HepG2 (cell line): ENCODE measurements around the gene SMAD6. TPM values are rescaled to one million over a fixed set of nuclear protein-coding genes. Genes with fewer than 3 reads are reported as not detected.

Experiments used
- ATAC-seq: fragments of 200-7000 bp; cut with Tn5 transposase; 3 replicates; pipeline ENCODE4 v1.9.1; 2020; ENCODE audit warnings: mild to moderate bottlenecking, moderate library complexity
- BruUV-seq: library from RNA; stranded (reverse); fragments of 400-500 nt; replicated peaks from 2 replicates; lab custom pipeline; 2021; lab: Mats Ljungman, UMichigan
- CTCF ChIA-PET: fragments of 300-600 bp; formaldehyde crosslinking; extraction: SDS; loops from one replicate; lab custom pipeline; 2021; ENCODE audit warnings: low total read pairs, inconsistent platforms, low intra/inter-chr PET ratio; lab: Yijun Ruan, JAX
- POLR2A ChIA-PET: fragments of 350-600 bp; sonication (Branson Sonifier 250); formaldehyde crosslinking; loops from one replicate; lab custom pipeline; 2020; ENCODE audit warnings: antibody characterized with exemption, inconsistent platforms; lab: Yijun Ruan, JAX
- DNase-seq: peaks from one replicate; pipeline ENCODE4 v3.0.0-alpha.2; 2015; ENCODE audit warnings: low spot score
- FAIRE-seq: peaks from 3 replicates; lab custom pipeline; 2011; peaks lifted over from hg19 to GRCh38; lab: Jason Lieb, UNC
- H2AFZ ChIP-seq: one replicate; pipeline ENCODE4 v1.6.1; 2011; ENCODE audit warnings: low read length, inconsistent platforms
- H3K27ac ChIP-seq: fragments of 300-600 bp; 3 replicates; pipeline ENCODE4 v1.8.0; 2011; ENCODE audit warnings: mixed run types, mild to moderate bottlenecking, mixed read lengths, low read length, inconsistent platforms; ENCODE audit not compliant: insufficient read depth; ENCODE audit errors: extremely low read length
- H3K27me3 ChIP-seq, 2 experiments: fragments of 200-600 bp in 1 of 2; 2 replicates in 1 of 2; 3 replicates in 1 of 2; pipeline versions ENCODE4 v1.6.0 to v1.8.0; 2011; ENCODE audit warnings: low read length in 2 of 2, mild to moderate bottlenecking in 2 of 2, moderate library complexity in 2 of 2, inconsistent platforms in 1 of 2; ENCODE audit not compliant: insufficient read depth in 2 of 2, control insufficient read depth in 1 of 2
- H3K36me3 ChIP-seq, 2 experiments: fragments of 200-600 bp in 1 of 2; replicated peaks in 1 of 2; 2 replicates in 1 of 2; 3 replicates in 1 of 2; pipeline versions ENCODE4 v1.5.1 to v1.8.0; 2011; ENCODE audit warnings: low read length in 2 of 2, inconsistent platforms in 1 of 2; ENCODE audit not compliant: insufficient read depth in 2 of 2, control insufficient read depth in 1 of 2
- H3K4me1 ChIP-seq: 2 replicates; pipeline ENCODE4 v1.5.1; 2012; ENCODE audit warnings: low read length, inconsistent platforms; ENCODE audit not compliant: insufficient read depth
- H3K4me2 ChIP-seq: 2 replicates; pipeline ENCODE4 v1.6.0; 2011; ENCODE audit warnings: low read depth, low read length, inconsistent platforms
- H3K4me3 ChIP-seq, 3 experiments: fragments of 200-600 bp in 1 of 3; sonication (generic), shearing (Covaris generic) in 1 of 3; replicated peaks in 1 of 3; 2 replicates each; pipeline ENCODE4 v1.5.1; 2011 to 2016; ENCODE audit warnings: low read length in 3 of 3, inconsistent platforms in 2 of 3, low read depth in 2 of 3, mild to moderate bottlenecking in 2 of 3, control low read depth in 1 of 3, mixed read lengths in 1 of 3; ENCODE audit not compliant: insufficient read depth in 1 of 3
- H3K79me2 ChIP-seq: one replicate; pipeline ENCODE4 v1.6.1; 2011; ENCODE audit warnings: low read length, inconsistent platforms; ENCODE audit not compliant: insufficient read depth
- H3K9ac ChIP-seq: 2 replicates; pipeline ENCODE4 v1.6.0; 2011; ENCODE audit warnings: mild to moderate bottlenecking, low read depth, low read length, inconsistent platforms; ENCODE audit not compliant: insufficient read depth
- H3K9me3 ChIP-seq: 2 replicates; pipeline ENCODE4 v1.5.1; 2012; ENCODE audit warnings: mild to moderate bottlenecking, low read length
- H4K20me1 ChIP-seq: 2 replicates; pipeline ENCODE4 v1.6.0; 2011; ENCODE audit warnings: inconsistent platforms, mild to moderate bottlenecking, low read length, moderate library complexity; ENCODE audit not compliant: insufficient read depth
- KLF9 ChIP-seq: IDR thresholded peaks from 2 replicates; pipeline ENCODE4 v1.6.1; 2016; ENCODE audit warnings: low read depth
- NFATC3 ChIP-seq: sonication (generic); formaldehyde crosslinking; IDR thresholded peaks from 2 replicates; pipeline ENCODE4 v1.5.1; 2020; ENCODE audit warnings: mild to moderate bottlenecking, missing genetic modification reagents
- REPIN1 ChIP-seq: sonication (generic); formaldehyde crosslinking; IDR thresholded peaks from 2 replicates; pipeline ENCODE4 v1.8.0; 2022; ENCODE audit warnings: missing genetic modification reagents, low read depth, mild to moderate bottlenecking, borderline replicate concordance
- SIN3A ChIP-seq: IDR thresholded peaks from 2 replicates; pipeline ENCODE4 v1.6.1; 2011; ENCODE audit warnings: low read depth, mild to moderate bottlenecking, control low read depth, low read length, borderline replicate concordance
- SSRP1 ChIP-seq: IDR thresholded peaks from 2 replicates; pipeline ENCODE4 v1.6.1; 2016; ENCODE audit warnings: control low read depth
- TOPORS ChIP-seq: sonication (generic); formaldehyde crosslinking; IDR thresholded peaks from 2 replicates; pipeline ENCODE4 v1.8.0; 2023; ENCODE audit warnings: mild to moderate bottlenecking, missing genetic modification reagents
- XBP1 ChIP-seq: sonication (generic); formaldehyde crosslinking; IDR thresholded peaks from 2 replicates; pipeline ENCODE4 v1.5.0; 2020; ENCODE audit warnings: missing genetic modification reagents
- ZBTB43 ChIP-seq: sonication (generic); formaldehyde crosslinking; conservative IDR thresholded peaks from 2 replicates; pipeline ENCODE4 v1.4.0; 2020; ENCODE audit warnings: missing genetic modification reagents
- ZNF17 ChIP-seq: sonication (generic); formaldehyde crosslinking; IDR thresholded peaks from 2 replicates; pipeline ENCODE4 v1.5.0; 2020; ENCODE audit warnings: mild to moderate bottlenecking, missing genetic modification reagents
- ZNF235 ChIP-seq: sonication (generic); formaldehyde crosslinking; IDR thresholded peaks from 2 replicates; pipeline ENCODE4 v1.8.1; 2023; ENCODE audit warnings: mild to moderate bottlenecking, missing genetic modification reagents, borderline replicate concordance
- WGBS: methylation state at CpG from one replicate; pipeline ENCODE4 v1.1.6; 2017; ENCODE audit warnings: low lambda C conversion rate; 5-methylcytosine and 5-hydroxymethylcytosine counted together
- in situ Hi-C: cut with HindIII; loops from 2 replicates; pipeline ENCODE4 v1.10.0; 2017; ENCODE audit warnings: low pct_unique_long_range_greater_than_20kb; ENCODE audit not compliant: extremely low pct_ligation_motif_present
- intact Hi-C: fragments of 100-400 bp; cut with micrococcal nuclease; formaldehyde crosslinking; loops from one replicate; pipeline ENCODE4 v1.10.0; 2022; ENCODE audit not compliant: unreplicated experiment
- polyA plus RNA-seq, 8 experiments: library from polyadenylated mRNA; depleted of rRNA in 3 of 8; stranded (reverse) in 7 of 8; unstranded in 1 of 8; fragments of >200 nt; fragmentation: Illumina TruSeq in 4 of 8; extraction: Trizol in 4 of 8; gene quantifications; 2 replicates each; pipeline versions ENCODE4 v1.2.1 to v1.2.3, GENCODE V29; 2011 to 2016; ENCODE audit warnings: low read depth in 4 of 8, missing spikeins in 1 of 8, mixed read lengths in 1 of 8; ENCODE audit not compliant: insufficient read depth in 1 of 8
- total RNA-seq, 5 experiments: library from RNA; depleted of rRNA; stranded (reverse); fragments of >200 nt; fragmentation: Illumina TruSeq; extraction: Trizol; gene quantifications; 2 replicates each; pipeline ENCODE4 v1.2.3, GENCODE V29; 2016; ENCODE audit warnings: low read depth in 1 of 5
- TF ChIP-seq, protein P1 (sequence below): sonication (generic); formaldehyde crosslinking; IDR thresholded peaks from 2 replicates; pipeline ENCODE4 v1.8.1; 2023; ENCODE audit warnings: mild to moderate bottlenecking, missing genetic modification reagents

SMAD6 gene
- total and polyA plus RNA-seq, 2 of the 13 experiments (the other 11 are each of a cell fraction or from before 2014, with no cell fraction given): 3.3 to 4.4 TPM

GRCh38 chr15:66761726-66762595 is 59.9 kb downstream of the SMAD6 start:
- H3K36me3 ChIP-seq: no peaks in the 10 kb centered on the region
- ATAC-seq (no peak), DNase-seq (no peak), FAIRE-seq (no peak)
- no peaks in the 10 kb centered on the region for H3K79me2 ChIP-seq
- peaks cover 63% of the 10 kb centered on the region for H3K4me1 ChIP-seq
- H3K9me3 ChIP-seq: no peaks in the 10 kb centered on the region
- no peaks in the 10 kb centered on the region for H4K20me1 ChIP-seq
- WGBS: 95% methylated on average over 17 of the region's 17 CpGs
- H3K4me2 ChIP-seq: no peak overlapping the region
- POLR2A ChIA-PET: no interaction called here
- H3K27ac ChIP-seq: no peak overlapping the region
- TF ChIP-seq NFATC3 (CRISPR knock-in tag) (no peak), ZBTB43 (CRISPR knock-in tag) (no peak), REPIN1 (CRISPR knock-in tag) (no peak), ZNF17 (CRISPR knock-in tag) (no peak), XBP1 (CRISPR knock-in tag) (no peak), KLF9 (CRISPR knock-in tag) (no peak), TOPORS (CRISPR knock-in tag) (no peak), SSRP1 (CRISPR knock-in tag) (no peak), SIN3A (no peak), ZNF235 (CRISPR knock-in tag) (no peak)
- TF ChIP-seq, protein P1, sequence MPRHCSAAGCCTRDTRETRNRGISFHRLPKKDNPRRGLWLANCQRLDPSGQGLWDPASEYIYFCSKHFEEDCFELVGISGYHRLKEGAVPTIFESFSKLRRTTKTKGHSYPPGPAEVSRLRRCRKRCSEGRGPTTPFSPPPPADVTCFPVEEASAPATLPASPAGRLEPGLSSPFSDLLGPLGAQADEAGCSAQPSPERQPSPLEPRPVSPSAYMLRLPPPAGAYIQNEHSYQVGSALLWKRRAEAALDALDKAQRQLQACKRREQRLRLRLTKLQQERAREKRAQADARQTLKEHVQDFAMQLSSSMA (CRISPR knock-in tag): no peak
- no peaks in the 10 kb centered on the region for H3K27me3 ChIP-seq
- BruUV-seq: no TSS peak
- H3K4me3 ChIP-seq: no peak overlapping the region
- H2AFZ ChIP-seq: no peak overlapping the region
- intact Hi-C loops: no loop called here
- in situ Hi-C loops: no loop called here
- CTCF ChIA-PET: no interaction called here
- H3K9ac ChIP-seq: no peak overlapping the region
